Right hindlimb (tissue), 1 donor: ENCODE data around the gene ZDHHC7.
"Not testable (repeated sequence)": the region's sequence is repeated elsewhere in the genome, so short reads cannot be mapped to it uniquely, and the experiment has no call there.

ENCODE experiments used
- DNase-seq: peaks from one replicate; pipeline ENCODE4 v3.0.0-alpha.2; 2018

The ZDHHC7 gene

DNA sequence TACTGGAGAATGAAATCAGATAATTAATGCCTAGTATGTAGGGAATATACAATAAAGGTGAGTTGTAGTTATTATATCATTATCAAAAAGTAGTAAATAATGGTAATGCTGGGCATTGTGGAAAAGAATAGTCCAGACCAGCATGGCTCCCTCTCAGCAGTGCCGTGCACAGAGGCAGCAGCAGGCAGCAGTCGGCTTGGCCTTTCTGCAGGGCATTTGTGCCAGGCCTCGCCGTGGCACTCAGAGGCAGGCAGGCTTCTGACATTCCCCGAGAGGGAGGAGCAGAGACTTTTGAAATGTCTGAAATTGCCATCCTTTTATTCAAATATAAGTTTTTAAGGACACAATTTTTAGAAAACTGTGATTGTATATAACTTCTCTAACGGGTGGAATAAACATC, 31.3 kb upstream of the ZDHHC7 start:
- no peak for DNase-seq

DNA sequence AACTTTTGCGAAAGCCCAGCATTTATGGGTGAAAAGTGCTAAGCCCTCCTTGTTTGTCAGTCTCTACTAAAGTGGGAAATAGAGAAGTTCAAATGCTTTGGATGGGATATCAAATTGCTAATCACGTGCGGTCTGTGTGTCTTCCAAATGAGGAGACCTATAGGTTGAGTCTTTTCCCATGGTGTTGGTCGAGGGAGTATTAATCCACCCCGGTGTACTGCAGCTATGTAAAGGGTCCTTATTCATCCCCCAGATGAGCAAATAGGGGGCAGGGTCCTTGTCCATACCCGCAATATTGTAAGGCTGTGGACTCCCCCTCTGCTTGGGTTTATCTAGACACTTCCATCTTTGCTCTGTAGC, 30.8 kb upstream of the ZDHHC7 start:
- no peak for DNase-seq

DNA sequence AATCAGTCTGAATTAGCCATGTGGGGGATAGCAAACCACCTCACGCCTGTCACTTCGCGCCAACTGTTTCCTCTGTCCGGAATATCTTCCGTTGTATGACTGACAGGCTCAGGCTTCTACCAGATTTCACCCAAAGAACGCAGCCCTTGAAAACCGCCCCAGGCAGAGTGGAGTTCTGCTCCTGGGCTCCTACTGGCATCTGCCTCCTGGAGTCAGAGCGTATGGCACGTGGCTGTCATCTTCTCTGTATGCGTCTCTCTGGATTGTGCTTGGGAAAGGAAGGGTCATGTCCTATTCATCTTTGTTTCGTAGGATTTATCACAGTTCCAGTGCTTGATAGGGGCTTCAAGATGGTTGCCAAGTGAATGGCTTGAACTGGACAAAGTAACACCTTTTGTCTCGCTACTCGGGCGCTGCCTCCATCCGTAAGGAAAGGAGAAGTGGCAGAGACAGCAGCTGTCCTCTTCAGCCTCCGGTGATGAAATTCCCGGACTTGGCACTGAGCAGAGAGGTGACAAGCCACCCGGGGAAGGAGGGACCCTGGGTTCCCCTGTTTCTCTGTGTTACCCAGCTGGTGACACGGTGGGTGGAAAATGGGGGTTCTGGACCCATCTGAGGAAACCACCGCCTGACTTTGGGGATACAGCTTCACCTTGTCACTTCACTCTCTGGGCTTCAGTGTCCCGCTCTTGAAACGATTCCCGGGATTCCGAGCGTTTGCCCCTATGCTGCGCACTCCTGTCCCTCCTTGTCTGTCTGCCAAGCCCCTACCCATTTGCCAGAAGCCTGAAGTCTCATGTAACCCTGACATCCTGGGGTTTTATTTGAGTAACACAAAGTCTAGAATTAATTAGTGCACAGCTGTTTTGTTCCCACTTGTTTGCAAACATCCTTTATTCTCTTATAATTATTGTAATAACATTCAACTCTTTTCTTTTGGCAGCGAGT, 30.2 kb upstream of the ZDHHC7 start:
- no peak for DNase-seq

DNA sequence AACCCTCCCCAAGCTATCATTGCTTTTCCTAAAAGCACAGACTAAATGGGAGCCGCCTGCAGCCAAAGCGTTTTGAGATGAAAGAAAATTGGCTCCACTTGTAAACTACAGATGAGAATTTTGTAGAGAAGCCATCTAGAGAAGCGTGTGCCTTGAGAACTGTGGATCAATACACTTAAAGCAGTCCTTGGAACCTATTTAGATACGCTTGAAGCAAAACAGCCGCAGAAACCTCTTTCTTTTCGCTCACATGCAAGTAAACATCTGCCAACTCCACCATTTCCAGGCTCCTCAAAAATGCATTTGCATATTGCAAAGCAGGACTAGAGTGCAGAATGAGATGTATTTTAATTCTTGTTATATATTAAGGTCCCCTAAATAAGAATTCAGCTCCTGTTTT, 29.4 kb upstream of the ZDHHC7 start:
- DNase-seq, result no peak

DNA sequence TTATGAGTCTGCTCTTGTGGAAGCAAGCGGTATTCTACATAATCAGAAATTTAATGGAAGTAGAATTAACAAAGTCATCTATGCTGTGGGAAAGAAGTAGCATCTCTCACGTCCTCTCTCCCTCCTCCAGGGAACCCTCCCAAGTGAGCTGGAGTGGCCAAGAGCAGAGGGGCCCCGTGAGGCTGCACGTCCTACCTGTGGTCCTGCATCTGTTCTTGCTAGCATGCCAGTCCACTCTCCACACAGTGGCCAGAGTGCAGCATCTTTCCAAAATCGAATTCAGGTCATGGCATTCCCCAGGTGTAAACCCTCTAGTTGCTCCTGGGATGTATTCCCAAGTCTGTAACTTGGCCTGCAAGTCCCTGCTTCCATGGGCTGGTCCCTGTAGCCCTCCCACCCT, 26.4 kb upstream of the ZDHHC7 start:
- DNase-seq, result no peak

DNA sequence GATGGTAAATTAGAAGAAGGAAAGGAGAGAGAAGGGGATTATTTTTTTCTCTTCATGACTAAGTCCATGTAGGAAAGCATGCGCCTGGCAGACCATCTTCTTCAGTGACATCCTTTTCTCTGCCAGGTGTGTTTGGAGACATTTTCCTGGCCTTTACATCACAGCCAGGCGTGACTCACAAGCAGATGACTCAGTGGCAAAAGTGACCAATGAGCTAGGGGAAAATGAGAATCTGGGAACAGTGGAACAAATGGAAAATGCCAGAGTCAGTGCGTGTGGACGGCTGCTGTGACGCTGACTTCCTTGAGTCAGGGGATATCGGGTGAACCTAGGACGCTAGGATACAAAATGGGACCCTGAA, 25.7 kb upstream of the ZDHHC7 start:
- no peak for DNase-seq

DNA sequence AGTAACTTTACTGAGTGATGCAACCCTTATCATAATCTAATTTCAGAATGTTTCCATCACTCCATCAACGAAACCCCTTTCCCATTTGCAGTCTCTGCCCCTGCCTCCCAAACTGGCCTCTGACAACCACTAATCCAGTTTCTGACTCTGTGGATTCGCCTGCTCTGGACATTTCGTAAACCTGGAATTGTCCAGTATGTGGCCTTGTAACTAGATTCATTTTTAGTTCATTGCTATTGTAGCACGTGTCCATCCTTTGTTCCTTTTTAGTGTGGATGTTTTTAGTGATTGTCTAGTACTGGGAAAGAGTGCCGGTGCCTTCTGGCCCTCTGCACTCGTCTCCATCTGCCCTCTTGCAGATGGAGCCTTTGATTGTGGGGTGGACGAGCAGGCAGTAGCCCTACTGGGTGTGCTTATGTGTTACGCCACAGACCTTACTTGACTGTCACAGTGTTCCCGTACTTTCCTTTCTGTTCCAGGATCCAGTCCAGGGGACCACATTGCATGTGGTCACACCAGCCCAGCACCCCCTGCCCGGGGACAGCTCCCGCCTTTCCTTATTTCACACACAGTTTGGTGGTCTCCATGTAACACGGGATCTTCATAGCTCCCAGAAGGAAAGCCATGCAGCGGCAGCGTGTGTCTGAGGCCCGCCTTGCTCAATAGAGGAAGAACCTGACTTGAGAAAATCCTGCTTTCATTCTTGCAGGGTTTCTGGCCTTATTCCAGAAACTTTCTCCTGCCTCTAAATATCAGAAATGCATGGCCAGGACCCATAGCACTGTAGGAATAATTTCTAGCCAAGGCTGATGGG, 25.1 kb upstream of the ZDHHC7 start:
- DNase-seq, result no peak

DNA sequence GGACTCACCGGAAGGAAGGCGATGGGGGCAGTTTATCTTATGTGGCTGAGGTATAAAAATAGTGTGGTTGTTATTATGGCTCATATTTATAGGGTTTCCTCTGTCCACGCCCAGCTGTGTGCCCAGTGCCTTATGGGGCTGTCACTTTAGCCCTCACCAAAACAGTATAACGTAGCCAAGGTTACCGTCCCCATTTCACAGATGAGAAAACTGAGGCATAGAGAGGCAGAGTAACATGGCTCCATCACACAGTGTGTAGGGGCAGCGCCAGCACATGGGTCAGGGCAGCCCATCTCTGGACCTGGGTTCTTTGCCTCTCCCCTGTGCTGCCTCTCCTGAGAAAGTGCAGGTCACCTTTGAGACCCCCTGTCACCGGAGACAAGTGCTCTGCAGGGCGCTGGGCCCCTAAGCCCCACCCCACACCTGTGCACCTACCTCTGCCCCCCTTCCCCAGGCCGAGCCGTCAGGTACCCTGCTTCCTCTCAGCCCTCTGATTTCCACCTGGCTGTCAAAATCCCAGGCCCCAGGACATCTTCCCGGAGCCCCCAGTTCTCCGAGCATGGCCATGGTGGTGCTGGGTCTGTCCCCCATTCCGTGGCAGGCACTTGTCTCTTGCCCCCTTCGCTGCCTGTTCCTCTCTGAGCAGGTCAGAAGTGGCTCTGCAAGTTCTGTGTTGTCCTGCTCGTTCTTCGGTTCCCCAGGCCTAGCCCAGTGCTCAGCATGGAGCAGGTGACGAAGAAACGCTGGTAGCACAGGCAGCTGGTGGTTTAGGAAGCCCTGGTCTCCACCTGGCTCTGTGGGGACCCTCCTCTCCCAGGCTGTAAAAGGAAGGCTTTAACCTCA, 23.5 kb upstream of the ZDHHC7 start:
- no peak for DNase-seq

DNA sequence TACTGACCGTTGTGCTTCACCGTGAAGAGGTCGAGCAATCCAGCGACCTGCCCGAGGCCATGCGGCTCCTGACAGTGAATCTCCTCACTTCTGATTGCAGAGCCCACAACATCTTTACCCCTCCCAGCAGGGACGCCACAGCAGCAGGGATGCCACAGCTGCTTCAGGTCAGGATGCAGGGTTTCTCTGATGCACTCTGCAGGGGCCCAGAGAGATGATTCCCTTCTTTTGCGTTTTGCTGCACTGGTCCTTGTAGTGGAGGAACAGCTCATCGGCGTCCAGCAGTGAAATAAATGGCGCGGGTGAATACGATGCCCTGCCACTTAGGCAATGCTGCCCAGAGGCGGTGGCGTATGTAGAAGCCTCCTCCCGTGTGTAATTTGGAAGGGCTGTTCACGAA, 21.8 kb upstream of the ZDHHC7 start:
- no peak for DNase-seq

DNA sequence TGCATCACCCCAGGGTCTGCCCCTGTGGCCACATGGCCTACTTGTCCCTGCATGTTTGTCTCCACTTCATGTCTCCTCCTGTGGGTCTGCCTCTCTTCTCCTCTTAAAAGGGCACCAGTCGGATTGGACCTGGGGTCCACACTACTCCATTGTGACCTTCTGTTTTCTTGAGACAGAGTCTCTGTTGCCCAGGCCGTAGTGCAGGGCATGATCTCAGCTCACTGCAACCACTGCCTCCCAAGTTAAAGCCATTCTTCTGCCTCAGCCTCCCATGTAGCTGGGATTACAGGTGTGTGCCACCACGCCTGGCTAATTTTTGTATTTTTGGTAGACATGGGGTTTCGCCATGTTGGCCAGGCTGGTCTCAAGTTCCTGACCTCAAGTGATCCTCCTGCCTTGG, 20.9 kb upstream of the ZDHHC7 start:
- DNase-seq, result not testable (repeated sequence)

DNA sequence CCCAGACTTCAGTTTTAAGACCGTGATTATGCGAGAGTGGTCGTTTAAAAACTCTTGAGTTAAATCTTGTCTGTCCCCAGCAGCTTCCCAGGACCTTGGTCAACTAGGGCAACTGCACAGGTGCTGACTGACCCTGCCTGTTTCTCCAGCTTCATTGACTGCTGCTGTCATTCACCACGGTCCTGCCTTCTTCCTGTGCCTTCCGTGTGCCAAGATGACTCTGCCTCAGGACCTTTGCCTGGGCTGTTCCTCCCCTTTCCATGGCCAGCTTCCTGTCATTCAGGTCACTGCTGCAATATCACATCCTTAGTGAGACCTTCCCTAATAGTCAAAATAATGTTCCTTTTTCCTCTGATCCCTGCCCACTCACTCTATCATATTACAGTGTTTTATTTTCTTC, 20.1 kb upstream of the ZDHHC7 start:
- no peak for DNase-seq

DNA sequence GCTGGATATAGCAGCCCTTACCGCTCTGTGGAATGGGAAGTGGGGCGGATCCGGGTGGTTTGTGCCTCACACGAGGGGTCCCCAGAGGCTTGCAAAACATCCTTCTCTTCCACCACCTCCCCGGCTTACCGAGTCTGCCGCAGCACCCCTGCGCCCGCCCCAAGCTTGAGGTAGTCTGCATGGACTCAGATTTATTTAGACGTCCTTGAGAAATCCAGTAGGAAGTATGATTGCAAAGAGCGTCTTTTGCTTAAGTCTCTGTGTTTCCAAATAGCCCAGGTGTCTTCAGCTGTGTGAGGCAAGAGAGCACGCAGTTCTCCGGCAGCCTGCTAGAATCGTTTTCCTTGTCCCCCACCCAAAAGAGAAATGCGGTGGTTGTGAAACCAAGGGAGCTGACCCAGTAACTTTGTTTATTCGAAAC, 18.7 kb upstream of the ZDHHC7 start:
- DNase-seq, result no peak

DNA sequence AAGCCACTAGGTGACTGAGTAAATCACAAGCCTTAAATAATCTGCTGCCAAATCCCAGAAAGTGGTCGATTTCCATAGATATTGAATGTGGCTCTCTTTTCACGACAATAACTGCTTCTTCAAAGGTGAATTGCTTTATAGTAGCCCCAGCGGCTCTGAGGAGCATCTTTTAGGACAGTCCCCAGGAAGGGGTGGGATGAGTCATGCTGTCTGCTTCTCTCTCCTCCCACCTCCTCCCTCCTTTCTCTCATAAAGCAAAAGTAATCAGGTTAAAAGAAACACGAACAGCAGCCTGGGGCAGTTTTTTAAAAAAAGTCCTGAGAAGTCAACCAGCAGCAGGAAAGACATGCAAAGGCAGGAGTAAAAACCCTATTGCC, 18.1 kb upstream of the ZDHHC7 start:
- no peak for DNase-seq

DNA sequence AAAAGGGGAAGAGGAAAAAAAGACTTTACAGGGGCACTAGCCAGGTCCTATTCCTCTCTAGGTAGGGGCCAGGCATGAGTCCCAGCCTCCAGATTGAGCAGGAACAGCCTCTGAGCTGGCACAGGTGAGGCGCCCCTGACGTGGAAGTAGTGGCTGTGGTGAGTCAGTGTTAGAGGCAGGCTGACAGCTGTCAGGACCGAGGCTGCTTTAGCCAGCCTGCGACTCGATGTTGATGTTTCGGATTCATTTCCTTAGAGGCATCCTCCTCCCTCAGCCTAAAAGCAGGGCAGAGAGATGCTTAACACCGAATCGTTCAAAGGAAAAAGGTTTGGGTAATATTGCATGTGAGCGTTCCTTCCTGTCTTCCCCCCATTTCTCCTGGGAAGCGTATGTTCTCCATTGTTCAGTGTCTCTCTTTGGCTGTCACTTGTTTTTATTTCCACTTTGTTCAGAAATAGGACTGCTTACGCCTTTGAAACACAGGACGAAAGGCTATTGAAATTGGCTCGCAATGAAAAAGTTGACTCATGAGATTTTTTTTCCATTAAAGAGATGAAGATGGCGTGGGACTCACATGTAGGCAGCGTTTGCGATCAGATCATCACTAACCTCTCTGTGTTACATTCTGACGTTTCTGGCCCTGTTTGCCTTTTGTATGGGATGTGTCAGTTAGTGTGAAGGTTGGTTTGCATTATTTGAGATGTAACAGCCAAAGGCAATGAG, 17.5 kb upstream of the ZDHHC7 start:
- DNase-seq, result no peak

DNA sequence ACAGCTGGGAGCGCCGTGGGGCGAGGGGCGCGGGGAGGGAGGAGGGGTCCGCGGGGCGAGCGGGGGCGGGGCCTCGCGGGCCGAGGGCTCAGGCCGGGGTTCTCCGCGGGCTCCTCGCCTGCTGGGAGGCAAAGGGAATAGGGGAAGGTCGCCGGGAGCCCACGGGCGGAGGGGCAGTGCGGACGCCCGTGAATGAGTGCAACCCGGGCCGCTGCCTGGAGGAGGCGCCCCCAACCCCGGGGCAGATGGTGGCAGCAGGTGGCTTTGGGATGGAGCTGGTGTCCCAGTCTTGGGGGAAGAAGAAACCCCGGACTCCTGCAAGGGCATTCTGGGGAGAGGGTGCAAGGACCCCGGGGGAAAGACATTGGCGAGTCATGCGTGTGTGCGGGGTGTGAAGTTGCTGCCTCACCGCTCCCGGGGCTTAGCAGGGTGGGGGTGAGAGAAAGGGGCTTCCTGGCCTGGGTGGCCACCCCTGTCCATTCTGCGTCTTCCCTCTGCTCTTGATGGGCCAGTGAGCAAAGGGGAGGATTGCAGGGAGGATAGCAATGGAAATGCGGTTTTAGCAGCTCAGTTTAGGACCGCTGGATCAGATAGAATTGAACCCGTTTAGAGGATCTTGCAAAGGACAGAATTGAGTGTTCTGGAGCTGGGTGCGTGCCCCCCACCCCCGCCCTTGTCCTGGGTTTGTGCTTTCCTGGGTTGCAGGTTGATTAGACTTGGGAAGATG, 16.8 kb upstream of the ZDHHC7 start:
- DNase-seq, result no peak

DNA sequence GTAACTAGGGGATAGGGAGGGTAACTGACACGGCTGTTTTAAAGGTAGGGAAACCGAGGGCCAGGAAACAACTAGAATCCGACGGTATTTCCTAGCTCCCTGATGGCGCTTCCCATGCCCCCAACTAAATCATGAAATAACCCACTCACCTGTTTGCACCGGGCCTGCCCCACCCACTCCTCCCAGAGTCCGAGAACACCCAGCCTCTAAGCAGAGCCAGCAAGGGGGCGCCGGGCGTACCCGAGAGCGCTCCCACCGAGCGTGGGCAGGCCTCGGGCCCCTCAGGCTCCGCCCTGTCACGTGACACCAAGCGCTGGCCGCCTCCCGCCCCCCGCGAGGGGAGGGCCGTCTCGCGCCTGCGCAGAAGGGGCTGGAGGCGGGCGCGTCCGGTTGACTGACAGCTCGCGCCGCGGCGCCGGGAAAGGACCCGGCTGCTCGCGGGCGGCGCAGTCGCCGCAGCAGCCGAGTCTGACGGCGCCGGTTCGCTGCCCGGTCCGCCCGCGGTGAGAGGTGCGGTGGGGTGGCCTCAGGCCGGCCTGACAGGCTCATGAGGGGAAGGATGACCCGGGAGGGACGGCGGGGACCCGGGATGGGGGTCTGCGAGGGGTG, 16.1 kb upstream of the ZDHHC7 start, which contains the start of gene KIAA0513:
Gene KIAA0513, plus strand, starts transcription at position 447 of the 609 bp plus-strand sequence. CDS start 39,277 bp downstream, outside the sequence.
- DNase-seq, result peak; percentile 95

DNA sequence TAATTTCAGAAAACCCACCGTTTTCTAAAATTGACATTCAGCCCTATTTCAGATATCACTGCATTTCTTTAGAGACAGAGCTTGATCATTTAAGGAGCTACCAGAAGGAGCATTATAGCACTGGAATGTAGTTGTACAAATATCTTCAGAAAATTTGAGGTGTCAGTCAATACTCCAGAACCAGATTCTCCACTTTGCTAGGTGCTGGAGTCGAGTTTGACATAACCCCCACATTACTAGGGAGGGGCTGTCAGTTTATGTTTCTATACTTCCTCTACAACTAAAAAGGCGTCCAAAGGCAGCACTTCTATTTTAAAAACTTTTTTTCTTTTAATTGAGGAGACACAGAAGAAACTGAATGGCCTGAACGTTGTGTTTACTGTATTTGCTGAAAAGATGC, 15.4 kb upstream of the ZDHHC7 start:
- no peak for DNase-seq

DNA sequence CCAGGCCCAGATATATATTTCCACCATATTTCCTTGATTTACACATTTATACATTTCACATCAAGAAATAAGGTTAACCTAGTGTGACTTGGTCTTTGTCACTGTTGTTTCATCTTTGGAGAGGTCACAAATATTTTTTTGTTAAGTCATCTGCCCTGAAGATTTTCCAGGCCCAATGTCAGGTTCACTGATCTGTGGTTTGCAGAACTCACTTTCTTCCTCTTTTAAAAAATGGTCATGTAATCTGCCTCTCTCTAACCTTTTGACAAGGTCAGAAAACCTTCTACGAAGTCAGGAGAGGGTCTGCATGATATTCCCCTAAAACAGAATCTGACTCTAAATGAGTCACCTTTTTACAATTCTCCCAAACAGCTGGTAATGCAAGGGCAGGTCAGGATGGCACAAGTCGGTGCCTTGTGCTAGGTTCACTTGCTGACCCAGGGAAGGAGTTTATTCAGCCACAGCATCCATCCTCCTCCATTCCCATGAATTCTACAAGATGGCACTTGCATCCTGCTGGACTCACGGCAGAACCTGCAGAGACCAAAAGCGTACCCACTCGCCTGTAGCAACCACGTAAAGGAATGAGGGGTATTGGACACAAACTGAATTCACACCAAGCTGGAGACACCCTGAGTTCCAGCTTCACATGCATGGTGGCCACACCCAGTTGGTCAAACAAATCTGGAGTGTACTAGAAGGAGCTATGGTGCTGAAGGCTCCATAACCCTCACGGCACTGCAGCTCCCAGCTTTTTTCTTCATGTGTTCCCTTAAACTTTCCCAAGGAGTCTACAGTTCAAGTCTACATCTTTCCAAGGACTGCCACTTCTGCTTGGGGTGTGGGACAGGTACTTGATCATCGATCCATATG, 14.7 kb upstream of the ZDHHC7 start:
- no peak for DNase-seq

DNA sequence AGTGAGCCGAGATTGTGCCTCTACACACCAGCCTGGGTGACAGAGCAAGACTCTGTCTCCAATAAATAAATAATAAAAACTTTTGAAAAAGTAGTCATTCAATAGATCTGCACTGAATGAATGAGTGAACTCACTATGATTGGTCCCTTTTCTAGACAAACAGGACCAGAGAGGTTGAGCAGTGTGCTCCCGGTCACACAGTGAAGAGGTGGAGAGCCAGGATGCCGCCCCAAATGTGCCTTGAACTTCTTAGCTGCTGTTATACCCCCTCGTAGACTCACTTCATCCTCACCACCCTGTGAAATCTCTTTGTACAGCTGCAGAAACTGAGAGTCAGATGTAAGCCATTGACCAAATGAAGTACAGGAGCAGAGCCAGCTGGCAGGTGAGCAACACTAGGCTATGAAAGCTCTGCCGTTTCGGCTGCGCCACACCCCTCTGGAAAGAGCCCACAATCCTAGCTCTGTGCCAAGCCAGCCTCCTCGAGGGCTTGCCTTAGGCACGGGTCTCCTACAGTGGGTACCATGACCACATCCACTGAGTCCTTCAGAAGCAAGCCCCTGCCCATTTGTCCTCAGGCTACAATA, 8.4 kb upstream of the ZDHHC7 start:
- no peak for DNase-seq
